Measurements from ENCODE around the gene KLHDC7B.
"Not testable (repeated sequence)": the region's sequence is repeated elsewhere in the genome, so short reads cannot be mapped to it uniquely, and the experiment has no call there.

The KLHDC7B gene

GRCh38 chr22:50517495-50518260, 28.0 kb upstream of the KLHDC7B start:
- DNase-seq, result no peak

DNA sequence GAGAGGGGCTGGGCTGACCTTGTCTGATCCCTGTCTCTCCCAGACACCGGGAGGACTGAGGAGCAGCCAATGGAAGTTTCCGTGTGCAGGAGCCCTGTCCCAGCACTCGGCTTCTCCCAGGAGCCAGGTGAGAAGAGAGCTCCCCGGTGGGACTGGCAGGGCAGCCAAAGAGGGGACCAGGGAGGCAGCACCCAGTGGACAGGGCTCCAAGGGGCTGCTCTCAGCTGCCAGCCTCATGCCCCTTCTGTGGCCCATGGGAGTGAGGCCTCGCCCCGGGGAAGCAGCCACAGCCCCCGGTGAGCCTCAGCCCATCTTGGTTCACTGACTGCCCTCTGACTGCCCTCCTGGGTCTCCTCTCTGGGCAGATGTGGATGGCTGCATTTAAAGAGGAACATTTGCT, 27.1 kb upstream of the KLHDC7B start:
- no peak for DNase-seq

GRCh38 chr22:50519151-50519550, 26.5 kb upstream of the KLHDC7B start:
- no peak for DNase-seq

DNA sequence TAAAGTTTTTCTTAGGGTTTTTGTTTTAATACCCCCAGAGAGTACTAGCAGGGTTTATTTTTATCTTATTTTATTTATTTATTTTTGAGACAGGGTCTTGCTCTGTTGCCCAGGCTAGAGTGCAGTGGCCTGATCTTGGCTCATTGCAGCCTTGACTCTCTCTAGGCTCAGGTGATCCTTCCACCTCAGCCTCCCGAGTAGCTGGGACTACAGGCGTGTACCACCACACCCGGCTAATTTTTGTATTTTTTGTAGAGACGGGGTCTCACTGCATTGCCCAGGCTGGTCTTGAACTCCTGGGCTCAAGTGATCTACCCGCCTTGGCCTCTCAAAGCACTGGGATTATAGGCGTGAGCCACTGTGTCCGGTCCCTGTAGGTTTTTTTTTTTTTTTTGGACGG, 25.5 kb upstream of the KLHDC7B start:
- DNase-seq, result not testable (repeated sequence)

DNA sequence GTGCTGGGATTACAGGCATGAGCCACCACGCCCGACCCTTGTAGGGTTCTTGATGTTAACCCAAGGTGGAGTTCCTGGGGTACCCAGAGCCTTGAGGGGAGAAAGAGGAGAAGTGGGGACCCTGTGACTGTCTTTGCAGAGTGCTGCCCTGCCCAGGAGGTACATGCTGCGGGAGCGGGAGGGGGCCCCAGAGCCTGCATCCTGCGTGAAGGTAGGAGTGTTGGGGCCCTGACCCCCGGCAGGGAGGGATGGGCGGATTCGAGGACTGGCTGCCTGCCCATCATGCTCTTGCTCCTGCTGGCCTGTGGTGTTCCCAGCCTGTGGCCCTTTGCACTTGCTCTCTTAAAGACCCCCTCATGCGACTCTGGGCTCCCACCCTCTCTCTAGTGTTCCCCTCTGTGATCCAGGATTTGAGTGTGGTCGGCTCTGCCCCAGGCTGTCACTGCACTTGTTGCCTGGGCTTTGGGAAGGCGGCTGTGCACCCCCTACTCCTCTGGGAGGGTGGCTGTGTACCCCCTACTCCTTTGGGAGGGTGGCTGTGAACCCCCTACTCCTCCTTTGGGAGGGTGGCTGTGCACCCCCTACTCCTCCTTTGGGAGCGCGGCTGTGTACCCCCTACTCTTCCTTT, 24.8 kb upstream of the KLHDC7B start:
- no peak for DNase-seq

DNA sequence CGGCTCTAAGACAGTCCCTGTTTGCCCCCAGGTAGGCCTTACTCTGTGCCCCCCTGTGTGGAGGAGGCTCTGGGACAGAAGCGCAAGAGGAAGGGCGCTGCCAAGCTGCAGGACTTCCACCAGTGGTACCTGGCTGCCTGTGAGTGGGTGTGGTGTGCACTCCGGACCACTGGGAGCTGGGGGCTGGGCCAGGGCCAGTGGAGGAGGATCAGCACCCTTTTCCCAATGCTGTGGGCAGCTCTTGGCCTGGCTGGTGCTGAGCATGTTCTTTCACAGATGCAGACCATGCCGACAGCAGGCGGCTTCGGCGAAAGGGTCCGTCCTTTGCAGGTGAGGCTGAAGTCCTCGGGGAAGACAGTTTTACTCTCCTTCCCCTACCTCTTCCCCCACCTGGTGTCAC, 24.0 kb upstream of the KLHDC7B start:
- DNase-seq, result no peak

GRCh38 chr22:50522208-50522805, 23.4 kb upstream of the KLHDC7B start:
- DNase-seq, result no peak

GRCh38 chr22:50522806-50523438, 22.8 kb upstream of the KLHDC7B start:
- DNase-seq, result no peak

- no peak for DNase-seq
Measured at GRCh38 chr22:50523458-50523805, 22.3 kb upstream of the KLHDC7B start.

DNA sequence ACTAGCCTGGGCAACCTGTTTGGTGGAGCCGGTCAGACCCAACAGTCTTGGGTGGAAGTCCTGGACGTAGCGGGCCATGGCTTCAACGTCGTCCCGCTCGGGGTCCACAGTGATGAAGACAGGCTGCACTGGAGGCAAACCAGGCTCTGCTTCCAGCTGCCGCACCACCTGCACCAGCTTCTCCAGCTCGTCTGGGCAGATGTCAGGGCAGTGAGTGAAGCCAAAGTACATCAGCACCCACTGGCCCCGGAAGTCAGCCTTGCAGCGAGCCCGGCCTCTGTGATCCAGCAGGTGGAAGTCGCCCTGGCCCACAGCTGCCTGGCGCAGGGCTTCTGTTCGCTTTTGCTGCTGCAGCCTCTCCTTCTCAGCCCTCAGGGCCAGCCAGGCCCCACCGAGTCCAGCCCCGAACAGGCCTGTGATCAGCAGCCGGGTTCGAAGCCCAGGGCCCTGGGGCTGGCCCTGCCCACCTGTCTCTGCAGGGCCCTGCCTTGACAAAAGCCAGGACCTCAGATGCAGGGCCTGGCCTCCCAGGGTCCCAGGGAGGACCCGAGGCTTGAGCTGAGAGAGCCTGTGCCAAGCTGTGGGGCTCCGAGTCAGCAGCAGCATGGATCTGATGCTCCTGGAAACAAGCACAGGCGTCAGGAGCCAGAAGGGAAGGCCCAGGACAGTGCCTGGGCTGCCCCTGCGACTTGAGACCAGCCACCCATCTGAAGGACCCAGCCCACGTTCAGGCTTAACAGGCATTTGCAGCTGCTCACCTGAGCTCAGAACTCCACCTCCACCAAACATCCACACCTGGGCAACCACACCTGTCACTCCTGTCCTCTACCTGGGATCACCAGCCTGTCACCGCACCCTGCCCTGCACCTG, 21.7 kb upstream of the KLHDC7B start:
- no peak for DNase-seq

GRCh38 chr22:50524676-50525103, 21.0 kb upstream of the KLHDC7B start:
- DNase-seq, result no peak

- peak; percentile 97 to 98 for DNase-seq
Measured at GRCh38 chr22:50525104-50525857, 20.4 kb upstream of the KLHDC7B start, which contains the start of gene SCO2. Gene SCO2 (minus strand): TSS chr22:50525598. CDS start chr22:50524411, 1,187 bp downstream.

DNA sequence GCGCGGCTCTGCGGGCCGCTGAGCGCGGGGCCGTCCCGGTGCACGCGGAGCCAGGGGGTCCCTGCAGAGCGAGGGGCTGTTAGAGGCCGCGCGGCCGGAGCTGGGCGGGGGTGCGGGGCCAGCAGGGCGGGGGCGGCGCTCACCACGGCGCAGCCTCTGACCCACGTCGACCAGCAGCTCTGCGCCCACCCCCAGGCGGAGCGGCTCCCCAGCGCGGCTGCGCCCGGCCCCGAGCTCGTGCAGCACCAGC, 19.9 kb upstream of the KLHDC7B start:
- no peak for DNase-seq

GRCh38 chr22:50526108-50526833, 19.4 kb upstream of the KLHDC7B start:
- DNase-seq, result peak; percentile 86 to 91

DNA sequence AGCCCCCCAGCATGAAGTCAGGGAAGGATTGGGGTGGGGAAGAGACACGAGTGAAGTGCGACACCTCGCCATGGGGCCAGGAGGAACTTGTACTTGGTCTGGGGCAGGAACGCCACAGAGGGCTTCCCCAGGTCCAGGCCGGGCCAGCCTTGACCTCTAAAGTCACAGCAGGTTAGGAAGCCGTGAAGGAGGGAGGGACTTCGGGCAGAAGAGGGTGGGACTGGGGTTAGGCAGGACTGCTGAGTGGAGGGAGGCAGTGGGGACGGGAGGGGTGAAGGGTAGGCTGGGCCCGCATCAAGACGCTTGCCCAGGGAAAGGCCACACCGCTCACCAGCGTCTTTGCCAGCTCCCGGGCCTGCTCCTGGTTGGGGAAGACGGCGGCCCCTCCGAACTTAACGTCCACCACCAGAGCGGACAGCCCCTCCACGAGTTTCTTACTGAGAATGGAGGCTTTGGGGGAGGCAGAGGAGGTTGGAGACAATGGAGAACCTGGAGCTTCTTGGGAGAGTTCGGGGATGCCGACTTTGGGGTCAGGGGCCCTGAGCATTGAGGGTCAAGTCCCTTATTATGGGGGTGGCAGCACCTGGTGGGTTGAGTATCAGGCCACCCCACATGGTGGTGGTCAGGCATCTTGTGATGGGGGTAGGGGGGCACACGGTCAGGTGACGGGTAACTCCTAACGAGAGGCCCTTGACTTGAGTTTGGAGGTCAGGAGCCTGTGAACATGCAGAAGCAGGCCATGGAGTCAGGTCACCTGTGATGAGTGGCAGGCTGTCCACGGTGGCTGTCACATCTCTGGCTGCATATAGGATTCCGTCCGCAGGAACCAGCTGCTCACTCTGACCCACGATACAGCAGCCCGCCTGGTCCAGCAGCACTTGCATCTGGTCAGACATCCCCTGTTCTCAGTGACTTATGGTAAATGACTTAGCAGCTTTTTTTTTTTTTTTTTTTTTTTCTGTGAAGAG, 18.6 kb upstream of the KLHDC7B start:
- DNase-seq, result peak; percentile 67 to 70

DNA sequence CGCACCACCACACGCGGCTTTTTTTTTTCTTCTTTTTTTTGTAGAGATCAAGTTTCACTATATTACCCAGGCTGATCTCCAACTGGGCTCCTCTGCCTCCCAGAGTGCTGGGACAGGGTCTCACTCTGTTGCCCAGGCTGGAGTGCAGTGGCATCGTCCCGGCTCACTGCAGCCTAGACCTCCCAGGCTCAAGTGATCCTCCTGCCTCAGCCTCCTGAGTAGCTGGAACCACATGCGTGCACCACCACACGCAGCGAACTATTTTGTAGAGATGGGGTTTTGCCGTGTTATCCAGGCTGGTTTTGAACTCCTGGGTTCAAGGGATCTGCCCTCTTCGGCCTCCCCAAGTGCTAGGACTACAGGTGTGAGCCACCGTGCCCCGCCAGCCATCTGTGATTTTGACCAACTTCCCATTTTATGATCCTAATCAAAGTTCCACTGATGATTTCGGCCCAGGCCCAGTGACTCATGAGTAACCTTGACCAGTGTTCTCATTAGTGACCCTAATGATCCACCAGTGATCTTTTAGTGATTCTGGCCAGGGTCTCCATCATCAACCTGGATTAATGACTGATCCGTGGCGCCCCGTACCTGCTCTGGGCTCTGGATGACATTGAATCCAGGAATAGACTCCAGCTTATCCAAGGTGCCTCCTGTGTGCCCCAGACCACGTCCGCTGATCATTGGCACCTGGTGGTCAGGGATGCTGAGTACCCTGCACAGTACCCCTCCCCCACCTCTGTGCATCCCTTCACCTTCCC, 17.6 kb upstream of the KLHDC7B start:
- no peak for DNase-seq

DNA sequence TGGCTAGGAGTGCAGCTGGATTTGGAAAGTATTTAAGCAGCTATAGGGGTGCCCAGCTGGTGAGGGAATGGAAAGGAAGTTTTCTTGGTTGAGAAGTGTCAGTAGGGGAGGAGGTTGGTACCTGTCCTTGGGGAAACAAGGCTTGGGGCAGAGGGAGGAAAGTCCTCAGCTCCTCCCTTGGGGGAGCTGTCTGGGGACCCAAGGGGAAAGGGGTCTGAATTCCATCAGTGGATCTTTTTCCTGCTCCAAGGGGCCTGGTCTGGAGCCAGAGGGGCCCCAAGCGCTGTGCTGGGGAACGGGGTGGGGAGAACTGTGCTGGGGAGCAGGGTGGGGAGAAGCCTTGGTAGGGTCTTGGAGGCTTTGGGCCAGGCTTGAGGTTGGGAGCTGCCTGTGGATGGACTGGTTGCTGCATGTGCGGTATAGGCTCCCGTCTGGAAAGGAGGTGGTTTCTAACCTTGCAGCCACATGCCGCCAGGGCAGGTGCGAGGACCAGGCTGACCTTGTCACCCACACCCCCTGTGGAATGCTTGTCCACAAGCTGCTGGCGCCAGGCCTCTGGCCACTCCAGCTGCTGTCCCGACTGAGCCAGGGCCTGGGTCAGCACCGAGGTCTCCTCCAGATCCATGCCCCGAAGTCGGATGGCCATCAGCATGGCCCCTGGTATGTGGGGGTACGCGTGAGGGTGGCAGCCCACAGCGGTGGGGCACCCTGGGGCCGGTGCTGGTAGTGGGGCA, 16.9 kb upstream of the KLHDC7B start:
- DNase-seq, result no peak

GRCh38 chr22:50529416-50529896, 16.2 kb upstream of the KLHDC7B start:
- DNase-seq, result no peak
